Stimulated activated naive CD4-positive, alpha-beta T cell treated with Interleukin-2 at 50 U/mL for 16 hours (primary cell): ENCODE measurements around the gene ELOF1.

ENCODE experiments used
- DNase-seq: peaks from one replicate; lab custom pipeline; 2025; lab: John Stamatoyannopoulos, UW

ELOF1 gene

DNA sequence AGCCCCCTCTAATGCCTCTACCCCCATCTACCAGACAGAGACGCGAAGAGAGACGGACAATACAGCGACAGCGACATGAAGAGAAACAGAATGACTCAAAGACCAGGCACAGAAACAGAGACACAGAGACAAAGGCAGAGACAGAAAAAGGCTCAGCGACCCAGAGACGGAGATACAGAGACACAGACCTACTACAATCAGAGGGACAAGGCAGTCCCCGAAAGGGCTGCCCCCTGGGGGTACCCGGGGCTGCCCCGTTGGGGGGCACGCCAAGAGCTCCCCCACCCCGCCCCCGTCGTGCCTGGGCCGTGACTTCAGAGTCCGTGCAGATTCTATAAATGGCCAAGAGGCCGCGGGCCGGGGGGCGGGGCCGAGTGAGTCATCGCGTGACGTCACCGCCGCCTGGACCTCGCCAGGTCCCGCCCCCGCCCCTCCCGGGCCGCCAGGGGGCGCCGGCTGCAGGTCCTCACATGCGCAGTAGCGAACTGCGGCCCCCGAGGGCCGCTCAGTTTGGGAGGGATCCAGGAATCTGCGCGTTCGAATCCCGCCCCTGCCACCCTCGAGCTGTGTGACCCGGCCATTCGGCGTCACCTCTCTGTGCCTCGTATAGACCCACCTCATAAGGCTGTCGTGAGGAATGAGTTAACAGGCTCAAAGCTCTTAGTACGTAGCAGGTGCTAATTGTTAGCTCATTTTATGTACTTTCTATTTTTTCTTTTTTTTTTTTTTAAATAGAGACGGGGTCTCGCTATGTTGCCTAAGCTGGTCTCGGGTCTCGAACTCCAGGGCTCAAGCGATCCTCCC is 23.0 kb downstream of the ELOF1 start:
- DNase-seq = peak; percentile 84

DNA sequence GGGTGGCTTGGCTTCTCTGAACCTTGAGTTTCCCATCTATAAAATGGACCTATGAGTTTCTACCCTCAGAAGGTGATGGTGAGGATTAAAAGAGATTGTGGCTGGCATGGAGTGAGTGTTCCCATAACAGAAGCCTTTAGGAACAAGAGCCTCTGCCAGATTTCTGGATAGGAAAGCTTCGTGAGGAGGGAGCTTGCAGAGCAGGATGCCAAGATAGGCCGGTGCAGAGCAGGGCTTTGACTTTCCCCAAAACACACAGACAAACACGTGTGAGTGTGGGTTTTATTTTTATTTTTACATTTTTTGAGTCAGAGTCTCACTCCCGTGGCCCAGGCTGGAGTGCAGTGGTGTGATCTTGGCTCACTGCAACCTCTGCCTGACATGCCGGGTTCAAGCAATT is 24.1 kb downstream of the ELOF1 start:
- no peak for DNase-seq

DNA sequence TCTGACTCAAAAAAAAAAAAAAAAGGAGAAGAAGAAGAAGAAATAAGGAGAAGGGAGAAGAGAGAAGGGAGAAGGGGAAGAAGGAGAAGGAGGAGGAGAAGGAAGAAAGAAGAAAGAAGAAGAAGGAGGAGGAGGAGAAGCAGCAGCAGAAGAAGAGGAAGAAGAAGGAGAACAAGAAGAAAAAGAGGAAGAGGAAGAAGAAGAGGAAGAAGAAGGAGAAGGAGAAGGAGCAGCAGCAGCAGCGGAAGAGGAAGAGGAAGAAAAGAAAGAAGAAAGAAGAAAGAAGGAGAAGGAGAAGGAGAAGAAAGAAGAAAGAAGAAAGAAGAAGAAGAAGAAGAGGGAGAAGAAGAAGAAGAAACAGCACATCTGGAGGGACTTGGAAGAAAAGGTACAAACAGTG is 24.5 kb downstream of the ELOF1 start:
- DNase-seq = no peak

DNA sequence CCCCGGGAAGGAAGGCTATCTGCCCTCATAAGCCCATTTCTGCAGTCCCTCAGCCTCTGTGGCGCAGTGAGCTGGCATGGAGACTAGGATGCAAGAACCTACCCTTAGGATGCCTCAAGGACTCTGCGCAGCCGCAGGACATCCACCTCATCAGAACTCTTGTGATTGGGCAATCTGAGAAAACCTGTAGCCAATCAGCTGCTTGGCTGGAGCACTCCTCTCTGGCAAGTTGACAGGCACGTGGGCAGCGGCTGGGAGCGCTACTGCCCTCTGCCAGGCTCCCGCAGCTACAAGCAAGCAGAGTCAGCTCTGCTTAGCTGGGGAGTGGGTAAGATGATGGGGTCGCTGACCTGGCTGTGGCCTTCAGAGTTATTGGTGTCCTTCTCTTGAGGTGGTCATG is 28.6 kb downstream of the ELOF1 start:
- peak; percentile 29 for DNase-seq

DNA sequence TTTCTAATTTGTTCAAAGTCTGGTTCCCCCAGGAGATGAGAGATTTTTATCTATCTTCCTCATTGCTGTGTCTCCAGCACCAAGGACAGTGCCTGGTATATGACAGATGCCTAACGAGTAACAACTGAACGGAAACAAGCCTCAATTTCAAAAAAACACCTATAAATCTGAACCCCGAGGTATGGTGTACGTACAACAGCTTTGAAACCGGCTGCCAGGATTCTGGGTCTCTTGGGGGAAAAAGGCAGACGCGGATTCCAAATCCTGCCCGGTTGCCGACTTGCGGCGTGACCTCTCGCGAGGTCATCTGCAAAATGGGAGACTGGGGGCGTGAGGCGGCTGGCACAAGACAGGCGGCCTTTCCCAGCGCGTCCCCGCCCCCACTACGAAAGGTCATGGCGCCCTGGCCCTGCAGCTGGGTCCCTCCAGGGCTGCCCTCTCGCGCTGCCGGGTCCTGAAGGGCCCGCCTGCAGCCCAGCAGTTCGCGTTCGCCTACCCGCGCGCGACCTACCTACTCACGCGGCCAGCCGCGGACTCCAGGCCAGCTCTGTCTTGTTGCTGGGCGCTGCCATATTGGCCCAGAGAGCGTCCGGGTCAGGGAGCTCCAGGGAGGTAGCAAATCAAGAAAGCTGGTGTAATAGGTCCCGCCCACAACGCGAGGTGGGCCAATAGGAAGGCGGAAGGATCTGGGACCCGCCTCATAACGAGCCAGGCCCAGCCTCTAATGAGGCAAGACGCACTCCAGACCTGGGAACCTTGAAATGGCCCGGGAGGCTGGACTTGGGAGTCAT is 30.3 kb downstream of the ELOF1 start, which contains the start of gene ECSIT:
Gene ECSIT, minus strand, starts transcription at position 584 of the 791 bp plus-strand sequence. CDS start 9,964 bp downstream, outside the sequence.
- DNase-seq = peak; percentile 93

DNA sequence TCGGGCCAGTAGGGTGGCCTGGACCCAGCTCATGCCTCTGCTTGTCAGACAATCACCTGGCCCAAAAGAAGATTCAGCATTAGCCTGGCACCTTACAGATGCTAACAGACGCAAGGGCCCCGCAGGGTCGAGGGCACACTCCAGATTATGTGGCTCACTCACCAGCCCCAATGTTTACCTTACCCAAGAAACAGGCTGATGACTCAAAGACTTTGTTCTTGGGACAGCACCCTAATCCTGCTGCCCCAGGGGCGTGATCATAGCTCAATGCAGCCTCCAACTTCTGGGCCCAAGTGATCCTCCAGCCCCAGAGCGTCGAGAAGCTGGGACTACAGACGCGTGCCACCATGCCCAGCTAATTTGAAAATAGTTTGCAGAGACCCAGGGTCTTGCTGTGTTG is 39.9 kb downstream of the ELOF1 start:
- no peak for DNase-seq

DNA sequence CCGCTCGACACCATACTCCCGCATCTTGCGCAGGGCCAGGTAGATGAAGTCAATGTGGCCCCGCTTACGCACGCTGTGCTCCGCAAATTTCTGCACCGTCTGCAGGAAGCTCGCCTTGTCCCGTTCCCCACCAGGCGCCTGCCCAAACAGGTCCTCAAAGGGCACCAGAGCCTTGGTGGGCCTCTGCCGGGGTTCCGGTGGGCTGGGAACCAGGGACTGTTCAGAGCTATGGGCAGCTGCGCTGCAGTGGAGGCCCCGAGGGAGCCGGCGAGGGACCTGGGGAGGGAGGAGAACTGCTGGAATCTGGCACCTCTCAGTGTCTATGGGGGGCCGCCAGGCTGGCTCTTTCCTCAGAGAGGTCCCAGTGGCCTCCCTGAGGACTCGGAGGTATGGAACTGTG is 45.1 kb downstream of the ELOF1 start:
- DNase-seq = no peak

DNA sequence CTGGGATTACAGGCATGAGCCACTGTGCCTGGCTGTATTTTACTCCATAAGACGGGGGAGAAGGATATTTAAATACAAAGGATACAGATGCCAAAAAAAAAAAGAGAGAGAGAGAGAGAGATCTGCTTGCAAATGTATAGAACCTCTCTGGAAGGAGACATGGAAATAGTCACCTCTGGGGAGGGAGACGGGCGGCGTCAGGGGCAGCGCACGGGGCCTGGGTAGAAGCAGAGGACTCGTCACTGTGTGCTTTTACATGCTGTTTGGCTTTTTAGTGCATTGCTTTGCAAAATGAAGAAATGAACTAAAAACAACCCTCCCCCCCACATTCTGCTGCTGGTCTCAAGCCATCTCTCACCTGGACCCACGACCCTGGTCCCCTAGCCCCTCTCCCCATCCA is 48.6 kb downstream of the ELOF1 start:
- no peak for DNase-seq

DNA sequence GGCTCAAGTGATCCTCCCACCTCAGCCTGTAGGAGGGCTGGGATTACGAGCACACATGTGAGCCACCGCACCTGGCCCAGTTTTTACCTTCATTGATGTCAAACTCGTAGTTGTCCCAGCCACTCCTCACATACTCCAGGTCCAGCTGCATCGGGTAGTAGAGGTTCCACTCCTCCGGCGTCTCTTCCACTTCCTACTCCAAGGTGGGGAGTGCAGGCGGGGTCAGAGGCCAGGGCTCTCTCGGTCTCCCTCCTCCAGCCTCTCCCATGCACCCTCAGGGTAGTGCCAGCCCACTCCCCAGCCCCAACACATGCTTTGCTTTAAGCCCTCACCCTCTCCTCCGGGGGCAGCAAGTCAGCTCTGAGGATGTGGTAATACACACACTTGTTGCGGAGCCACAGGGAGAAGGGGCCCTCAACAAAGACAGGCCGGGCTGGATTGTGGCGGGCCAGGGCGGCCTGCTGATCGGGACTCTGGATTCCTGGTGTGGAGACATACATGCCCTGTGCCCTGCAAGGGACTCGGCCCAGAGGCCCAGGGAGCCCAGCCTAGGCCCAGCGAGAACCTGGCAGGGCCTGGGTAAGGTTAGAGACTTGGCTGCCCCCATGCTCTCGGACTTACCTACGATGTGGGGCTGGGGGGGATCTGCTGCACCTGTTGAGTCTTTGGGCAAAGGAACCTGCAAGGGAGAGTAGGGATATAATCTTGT is 51.5 kb downstream of the ELOF1 start:
- DNase-seq = no peak

DNA sequence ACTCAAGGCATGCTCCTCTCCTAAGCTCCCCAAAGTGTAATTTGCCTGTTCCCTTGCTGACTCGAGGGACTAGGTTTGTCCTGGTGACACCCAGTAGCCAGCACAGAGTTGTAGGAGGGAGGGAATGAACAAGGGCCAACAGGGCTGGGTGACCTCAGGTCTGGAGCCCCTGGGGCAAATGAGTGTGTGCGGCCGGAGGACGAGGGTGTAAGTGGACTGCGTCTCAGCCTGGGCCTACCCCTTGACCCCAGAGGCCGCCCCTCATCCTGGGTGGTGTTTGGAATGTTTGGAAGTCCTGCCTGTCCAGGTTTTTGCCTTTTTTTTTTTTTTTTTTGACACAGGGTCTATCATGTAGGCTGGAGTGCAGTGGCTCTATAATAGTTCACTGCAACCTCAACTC is 52.1 kb downstream of the ELOF1 start:
- DNase-seq = no peak

DNA sequence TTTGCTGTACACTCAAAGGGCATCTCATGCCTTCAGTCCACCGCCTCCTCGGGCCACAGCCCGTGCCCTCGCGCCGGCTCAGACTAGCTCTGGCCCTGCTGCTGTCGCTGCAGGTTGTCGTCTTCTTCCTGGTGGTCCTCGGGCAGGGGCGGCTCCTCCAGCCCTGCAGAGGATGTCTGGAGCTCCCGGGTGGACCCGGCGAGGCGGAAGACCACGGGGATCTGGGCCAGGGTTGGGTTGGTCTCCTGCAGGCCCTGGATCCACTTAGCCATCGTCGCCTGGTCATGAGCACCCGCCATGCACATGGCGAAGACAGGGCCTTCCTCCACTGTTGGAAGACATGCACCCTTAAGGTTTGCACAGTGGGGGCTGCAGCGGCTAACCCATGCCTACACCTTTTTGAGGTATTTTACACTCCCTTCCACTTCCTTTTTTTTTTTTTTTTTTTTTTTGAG is 52.9 kb downstream of the ELOF1 start:
- DNase-seq = no peak

DNA sequence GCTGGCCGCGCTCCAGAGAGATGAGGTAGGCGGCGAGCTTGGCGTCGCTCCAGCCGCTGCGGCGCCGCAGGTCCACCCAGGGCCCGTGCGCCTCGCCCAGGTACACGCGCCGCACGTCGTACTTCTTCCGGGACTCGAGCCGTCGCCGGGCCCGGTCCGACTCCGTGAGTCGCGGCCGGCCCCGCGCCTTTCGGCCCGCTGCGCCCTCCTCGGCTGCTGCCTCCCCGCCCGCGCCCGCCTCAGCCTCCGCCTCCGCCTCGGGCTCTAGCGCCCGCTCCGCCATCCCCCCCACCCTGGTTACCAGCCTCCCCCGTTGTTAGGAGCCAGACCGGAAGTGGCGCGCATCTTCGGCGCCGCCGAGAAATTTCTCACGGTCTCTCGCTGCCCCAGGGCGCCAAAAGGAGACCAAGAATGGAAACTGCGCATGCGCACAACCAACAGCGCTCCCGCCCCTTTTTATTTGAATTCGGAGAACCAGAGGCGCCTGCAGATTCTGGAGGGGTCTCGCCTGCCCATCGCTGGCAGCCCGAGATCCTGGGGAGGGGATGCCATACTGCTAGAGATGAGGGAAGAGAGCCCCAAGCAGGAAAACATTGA is 53.4 kb downstream of the ELOF1 start, which contains the start of gene ZNF653:
Gene ZNF653, minus strand, starts transcription at position 336 of the 597 bp plus-strand sequence. Its CDS starts 53 bp downstream, at position 283.
- peak; percentile 87 for DNase-seq

DNA sequence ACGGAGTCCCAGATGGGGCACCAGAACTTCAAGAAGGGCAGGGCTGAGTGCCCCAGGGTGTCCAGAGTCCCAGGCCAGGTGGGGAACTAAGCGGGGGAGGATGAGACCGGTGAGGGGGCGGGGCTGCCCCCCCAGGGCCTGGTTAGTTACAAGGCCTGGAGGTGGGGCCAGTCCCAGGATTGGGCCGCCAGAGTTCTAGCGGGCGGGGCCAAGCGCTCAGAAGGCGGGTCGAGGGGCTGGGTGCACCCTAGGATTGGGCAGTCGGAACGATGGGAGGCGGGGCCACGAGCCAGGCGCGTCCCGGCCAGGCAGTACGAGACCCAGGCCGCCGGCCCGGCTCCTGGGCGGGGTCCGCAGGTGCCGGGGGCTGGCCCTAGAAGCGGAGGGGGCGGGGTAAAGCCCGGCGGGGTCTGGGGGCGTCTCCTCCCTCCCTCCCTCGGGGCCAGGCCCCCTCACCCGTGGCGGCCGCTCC is 54.0 kb downstream of the ELOF1 start:
- DNase-seq = peak; percentile 95

DNA sequence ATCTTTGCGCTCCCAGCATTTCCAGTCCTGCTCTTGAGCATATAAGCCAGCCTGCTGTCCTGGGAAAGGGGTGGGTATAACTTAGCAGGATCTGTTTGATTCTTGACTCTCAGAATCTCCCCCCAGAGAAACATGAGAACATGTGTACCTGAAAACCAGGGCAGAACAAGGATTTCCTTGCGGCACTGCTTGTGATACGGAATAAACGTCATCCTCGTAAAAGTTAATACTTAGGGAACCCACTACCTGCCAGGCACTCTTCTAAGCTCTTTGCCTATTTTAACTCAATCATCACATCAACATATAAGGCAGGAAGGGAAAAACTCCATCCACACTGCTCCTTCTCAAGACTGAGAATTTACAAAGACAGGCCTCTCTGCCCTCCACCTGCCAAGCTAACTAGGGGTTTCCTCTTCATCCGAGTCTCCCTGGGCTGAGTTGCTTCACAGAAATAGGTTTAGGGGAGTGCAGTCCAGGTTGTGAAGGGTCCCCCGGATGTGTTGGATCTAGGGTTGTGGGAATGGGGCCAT is 54.5 kb downstream of the ELOF1 start:
- no peak for DNase-seq
